ENCODE results near the gene NAT9.

- TF ChIP-seq POLR2A (IDR thresholded peaks at IDR 0.05) (no peak), CTCF (IDR thresholded peaks at IDR 0.05) (no peak), EP300 (IDR thresholded peaks at IDR 0.05) (no peak)
Observed at GRCh38 chr17:74756891-74757290, 19.3 kb downstream of the NAT9 start.

Measured in tibial nerve (tissue), 4 donors.